SKM-1 treated with dmso at 0.1 percent for 144 hours (cell line): Measurements from ENCODE around the gene PHKA2.
A peak's percentile ranks its signal among the peaks of the same experiment; 100 is the strongest.

Experiments used
- DNase-seq: peaks from one replicate; lab custom pipeline; 2025; ENCODE audit not compliant: unreplicated experiment; lab: John Stamatoyannopoulos, UW

The PHKA2 gene

GRCh38 chrX:18890049-18890381 is 93.9 kb downstream of the PHKA2 start:
- DNase-seq: no peak

- no peak for DNase-seq
These were observed 94.4 kb downstream of the PHKA2 start for GRCh38 chrX:18889346-18890048.

GRCh38 chrX:18888281-18888680 is 95.6 kb downstream of the PHKA2 start:
- no peak for DNase-seq

- DNase-seq: no peak
These were observed 96.1 kb downstream of the PHKA2 start for GRCh38 chrX:18887825-18888212.

GRCh38 chrX:18887177-18887824 is 96.6 kb downstream of the PHKA2 start:
- no peak for DNase-seq

- peak; percentile 55 for DNase-seq
These were observed 97.4 kb downstream of the PHKA2 start for GRCh38 chrX:18886344-18887161.

GRCh38 chrX:18886005-18886343 is 97.9 kb downstream of the PHKA2 start:
- DNase-seq: no peak

- DNase-seq: no peak
These were observed 98.4 kb downstream of the PHKA2 start for GRCh38 chrX:18885328-18886004.

GRCh38 chrX:18884916-18885315 is 99.0 kb downstream of the PHKA2 start:
- DNase-seq: no peak

- no peak for DNase-seq
These were observed 99.8 kb downstream of the PHKA2 start for GRCh38 chrX:18883961-18884765.

GRCh38 chrX:18883234-18883960 is 100.5 kb downstream of the PHKA2 start:
- no peak for DNase-seq

- DNase-seq: no peak
These were observed 104.8 kb downstream of the PHKA2 start for GRCh38 chrX:18879144-18879543.

- no peak for DNase-seq
These were observed 106.4 kb downstream of the PHKA2 start for GRCh38 chrX:18877469-18877868.

GRCh38 chrX:18875256-18875878 is 108.5 kb downstream of the PHKA2 start:
- DNase-seq: no peak

GRCh38 chrX:18874560-18875255 is 109.2 kb downstream of the PHKA2 start:
- no peak for DNase-seq

GRCh38 chrX:18873836-18874235 is 110.1 kb downstream of the PHKA2 start:
- no peak for DNase-seq

GRCh38 chrX:18873189-18873791 is 110.6 kb downstream of the PHKA2 start:
- DNase-seq: no peak

GRCh38 chrX:18872621-18873020 is 111.3 kb downstream of the PHKA2 start:
- DNase-seq: no peak

- DNase-seq: no peak
These were observed 111.9 kb downstream of the PHKA2 start for GRCh38 chrX:18871970-18872369.
